Caco-2 (cell line): ENCODE data around the gene NKAIN2. TPM values are rescaled to one million over a fixed set of nuclear protein-coding genes. Genes with fewer than 3 reads are reported as not detected.
"Not testable (repeated sequence)": the region's sequence is repeated elsewhere in the genome, so short reads cannot be mapped to it uniquely, and the experiment has no call there.

Source experiments
- BruUV-seq: library from RNA; stranded (reverse); fragments of 400-500 nt; replicated peaks from 2 replicates; lab custom pipeline; 2021; lab: Mats Ljungman, UMichigan
- CTCF ChIA-PET: fragments of 300-600 bp; sonication (Branson Sonifier 250); formaldehyde crosslinking; loops from one replicate; lab custom pipeline; 2022; ENCODE audit warnings: antibody characterized with exemption; lab: Charles Lee
- POLR2A ChIA-PET: fragments of 300-600 bp; sonication (Branson Sonifier 250); formaldehyde crosslinking; loops from one replicate; lab custom pipeline; 2022; ENCODE audit warnings: antibody characterized with exemption; lab: Charles Lee
- DNase-seq, 2 experiments: peaks; one replicate each; pipeline versions ENCODE4 v3.0.0 to v3.0.0-alpha.2; 2020 to 2022
- H3K27me3 ChIP-seq: replicated peaks from 2 replicates; pipeline ENCODE4 v1.6.0; 2011; ENCODE audit warnings: low read length; ENCODE audit not compliant: control insufficient read depth, insufficient read depth
- H3K36me3 ChIP-seq: 2 replicates; pipeline ENCODE4 v1.5.1; 2011; ENCODE audit warnings: low read length; ENCODE audit not compliant: control insufficient read depth, insufficient read depth
- H3K4me1 ChIP-seq: fragments of 250-450 bp; sonication (Bioruptor Pico); 2 replicates; pipeline ENCODE4 v1.5.1; 2020; ENCODE audit warnings: mild to moderate bottlenecking
- H3K4me3 ChIP-seq: 2 replicates; pipeline ENCODE4 v1.5.1; 2011; ENCODE audit warnings: low read depth, mild to moderate bottlenecking, control low read depth, low read length
- H3K9me3 ChIP-seq: fragments of 250-450 bp; sonication (Bioruptor Pico); 2 replicates; pipeline ENCODE4 v1.5.1; 2020; ENCODE audit warnings: mild to moderate bottlenecking, moderate library complexity
- H3K27ac Mint-ChIP-seq: one replicate; pipeline ENCODE4 v1.8.0; 2022; ENCODE audit warnings: mixed read lengths; ENCODE audit not compliant: unreplicated experiment
- H3K27me3 Mint-ChIP-seq: one replicate; pipeline ENCODE4 v1.8.0; 2022; ENCODE audit warnings: mixed read lengths; ENCODE audit not compliant: insufficient read depth, unreplicated experiment
- H3K36me3 Mint-ChIP-seq: one replicate; pipeline ENCODE4 v1.8.0; 2022; ENCODE audit warnings: mild to moderate bottlenecking, mixed read lengths; ENCODE audit not compliant: insufficient read depth, unreplicated experiment
- H3K4me1 Mint-ChIP-seq: one replicate; pipeline ENCODE4 v1.8.0; 2022; ENCODE audit warnings: low read depth, mixed read lengths; ENCODE audit not compliant: unreplicated experiment
- H3K4me3 Mint-ChIP-seq: one replicate; pipeline ENCODE4 v1.8.0; 2022; ENCODE audit warnings: mild to moderate bottlenecking, moderate library complexity, mixed read lengths; ENCODE audit not compliant: unreplicated experiment
- H3K9me3 Mint-ChIP-seq: one replicate; pipeline ENCODE4 v1.8.0; 2022; ENCODE audit warnings: mixed read lengths; ENCODE audit not compliant: unreplicated experiment
- CTCF ChIP-seq, 2 experiments: fragments of 200-600 bp in 1 of 2; IDR thresholded peaks; 1 replicate in 1 of 2; 2 replicates in 1 of 2; pipeline versions ENCODE4 v1.5.1 to v1.8.0; 2011 to 2022; ENCODE audit warnings: antibody characterized with exemption in 1 of 2, control low read depth in 1 of 2, inconsistent platforms in 1 of 2, low read depth in 1 of 2, low read length in 1 of 2, mild to moderate bottlenecking in 1 of 2, moderate library complexity in 1 of 2; ENCODE audit not compliant: insufficient read depth in 1 of 2, severe bottlenecking in 1 of 2, unreplicated experiment in 1 of 2
- intact Hi-C: fragments of 100-400 bp; cut with micrococcal nuclease; formaldehyde crosslinking; loops from one replicate; pipeline ENCODE4 v1.10.0; 2022; ENCODE audit not compliant: unreplicated experiment
- total RNA-seq: library from RNA; stranded (reverse); gene quantifications from 2 replicates; pipeline ENCODE4 v1.2.3, GENCODE V29; 2022

The NKAIN2 gene
- total RNA-seq, 1 experiment from 2014 or later: not detected

GRCh38 chr6:124723671-124724070, 920.0 kb downstream of the NKAIN2 start:
- no peak overlapping the region for H3K27ac Mint-ChIP-seq
- H3K9me3 Mint-ChIP-seq: no peaks in the 10 kb centered on the region
- CTCF ChIA-PET: no interaction called here
- Histone ChIP-seq H3K4me1 (no peaks in the 10 kb centered on the region), H3K27me3 (no peaks in the 10 kb centered on the region), H3K4me3 (no peak overlapping the region), H3K36me3 (no peaks in the 10 kb centered on the region), H3K9me3 (no peaks in the 10 kb centered on the region)
- DNase-seq: no peak
- peaks cover 1% of the 10 kb centered on the region for H3K27me3 Mint-ChIP-seq
- no peaks in the 10 kb centered on the region for H3K4me1 Mint-ChIP-seq
- H3K36me3 Mint-ChIP-seq: no peaks in the 10 kb centered on the region
- H3K4me3 Mint-ChIP-seq: no peak overlapping the region
- no TSS peak for BruUV-seq
- POLR2A ChIA-PET: no interaction called here
- TF ChIP-seq CTCF (IDR thresholded peaks at IDR 0.05; ENCODE audit: insufficient read depth in 1 of 2, low read depth in 1 of 2, low read length in 1 of 2, severe bottlenecking in 1 of 2, unreplicated experiment in 1 of 2): no peak
- intact Hi-C loops: no loop called here

GRCh38 chr6:124737804-124738203, 934.1 kb downstream of the NKAIN2 start:
- DNase-seq, H3K27ac Mint-ChIP-seq, CTCF ChIA-PET, H3K4me3 Mint-ChIP-seq, H3K4me3 ChIP-seq, H3K9me3 Mint-ChIP-seq, POLR2A ChIA-PET, H3K4me1 ChIP-seq, H3K36me3 Mint-ChIP-seq, BruUV-seq, H3K27me3 Mint-ChIP-seq, intact Hi-C loops, H3K9me3 ChIP-seq, H3K4me1 Mint-ChIP-seq, H3K27me3 ChIP-seq, H3K36me3 ChIP-seq: not testable (repeated sequence)

- Mint-ChIP-seq H3K4me3 (no peak overlapping the region), H3K36me3 (peaks cover 2% of the 10 kb centered on the region), H3K27ac (no peak overlapping the region), H3K4me1 (no peaks in the 10 kb centered on the region), H3K9me3 (no peaks in the 10 kb centered on the region), H3K27me3 (no peaks in the 10 kb centered on the region)
- Histone ChIP-seq H3K9me3 (no peaks in the 10 kb centered on the region), H3K27me3 (no peaks in the 10 kb centered on the region), H3K36me3 (no peaks in the 10 kb centered on the region), H3K4me3 (no peak overlapping the region), H3K4me1 (no peaks in the 10 kb centered on the region)
- no peak for DNase-seq
- no peak for TF ChIP-seq CTCF (IDR thresholded peaks at IDR 0.05; ENCODE audit: insufficient read depth in 1 of 2, low read depth in 1 of 2, low read length in 1 of 2, severe bottlenecking in 1 of 2, unreplicated experiment in 1 of 2)
- BruUV-seq: no TSS peak
- ChIA-PET CTCF (no interaction called here), POLR2A (no interaction called here)
- intact Hi-C loops: no loop called here
Observed at GRCh38 chr6:124738482-124738881, 934.8 kb downstream of the NKAIN2 start.

- ChIA-PET CTCF (no interaction called here), POLR2A (no interaction called here)
- peaks cover 4% of the 10 kb centered on the region for H3K27me3 Mint-ChIP-seq
- no peaks in the 10 kb centered on the region for H3K4me1 Mint-ChIP-seq
- H3K36me3 Mint-ChIP-seq: no peaks in the 10 kb centered on the region
- intact Hi-C loops: no loop called here
- no peak overlapping the region for H3K27ac Mint-ChIP-seq
- no peaks in the 10 kb centered on the region for H3K36me3 ChIP-seq
- H3K27me3 ChIP-seq: no peaks in the 10 kb centered on the region; the same call in 1 of the 2 replicates
- no peak overlapping the region for H3K4me3 ChIP-seq
- H3K4me3 Mint-ChIP-seq: no peak overlapping the region
- no TSS peak for BruUV-seq
- no peak for TF ChIP-seq CTCF (IDR thresholded peaks at IDR 0.05; ENCODE audit: insufficient read depth in 1 of 2, low read depth in 1 of 2, low read length in 1 of 2, severe bottlenecking in 1 of 2, unreplicated experiment in 1 of 2)
- no peaks in the 10 kb centered on the region for H3K9me3 ChIP-seq
- H3K4me1 ChIP-seq: no peaks in the 10 kb centered on the region
- DNase-seq: no peak
- no peaks in the 10 kb centered on the region for H3K9me3 Mint-ChIP-seq
Observed at GRCh38 chr6:124741341-124741740, 937.7 kb downstream of the NKAIN2 start.
